HCT116 (cell line): ENCODE measurements around the gene HSPB3.

Source experiments
- CBX3 ChIP-seq: IDR thresholded peaks from 2 replicates; pipeline ENCODE4 v1.6.1; 2012; ENCODE audit warnings: low read depth
- CTCF ChIP-seq, 3 experiments: fragments of 200-600 bp in 1 of 3; sonication (generic) in 1 of 3; IDR thresholded peaks in 2 of 3; conservative IDR thresholded peaks in 1 of 3; 2 replicates each; pipeline ENCODE4 v1.5.1; 2012 to 2017; ENCODE audit warnings: low read depth in 2 of 3, low read length in 2 of 3, antibody characterized with exemption in 1 of 3, borderline replicate concordance in 1 of 3, control low read depth in 1 of 3, mild to moderate bottlenecking in 1 of 3, mixed read lengths in 1 of 3, mixed run types in 1 of 3, moderate library complexity in 1 of 3; ENCODE audit not compliant: insufficient read depth in 1 of 3
- EZH2 ChIP-seq: fragments of 200-600 bp; sonication (generic); IDR thresholded peaks from 2 replicates; pipeline ENCODE4 v1.6.1; 2017; ENCODE audit warnings: antibody characterized with exemption, mixed run types
- EZH2phosphoT487 ChIP-seq: fragments of 200-600 bp; IDR thresholded peaks from 2 replicates; pipeline ENCODE4 v1.6.1; 2018; ENCODE audit warnings: antibody characterized with exemption, borderline replicate concordance
- POLR2A ChIP-seq: IDR thresholded peaks from 2 replicates; pipeline ENCODE4 v1.7.0; 2011; ENCODE audit warnings: borderline replicate concordance; ENCODE audit not compliant: insufficient read depth, insufficient read length; ENCODE audit errors: extremely low read depth
- POLR2AphosphoS5 ChIP-seq: IDR thresholded peaks from 2 replicates; pipeline ENCODE4 v1.6.1; 2011; ENCODE audit warnings: mild to moderate bottlenecking, low read depth, low read length, moderate library complexity
- SIN3A ChIP-seq: IDR thresholded peaks from 2 replicates; pipeline ENCODE4 v1.6.1; 2012; ENCODE audit warnings: low read depth
- YY1 ChIP-seq: IDR thresholded peaks from 2 replicates; pipeline ENCODE4 v1.6.1; 2011; ENCODE audit warnings: low read length, low read depth, moderate library complexity, mild to moderate bottlenecking; ENCODE audit not compliant: insufficient replicate concordance; ENCODE audit errors: extremely low read depth
- TF ChIP-seq, protein P1 (sequence below): IDR thresholded peaks from 2 replicates; pipeline ENCODE4 v1.6.1; 2012
- TF ChIP-seq, protein P2 (sequence below): IDR thresholded peaks from 2 replicates; pipeline ENCODE4 v1.6.1; 2012

GRCh38 chr5:54480296-54480695, 24.8 kb downstream of the HSPB3 start:
- no peak for TF ChIP-seq SIN3A
- no peak for TF ChIP-seq CTCF (IDR thresholded peaks at IDR 0.05 in 2 of 3, conservative IDR thresholded peaks at IDR 0.05 in 1 of 3; ENCODE audit: borderline replicate concordance in 1 of 3, insufficient read depth in 1 of 3, low read depth in 2 of 3, low read length in 2 of 3)
- TF ChIP-seq EZH2phosphoT487: no peak
- TF ChIP-seq, protein P1, sequence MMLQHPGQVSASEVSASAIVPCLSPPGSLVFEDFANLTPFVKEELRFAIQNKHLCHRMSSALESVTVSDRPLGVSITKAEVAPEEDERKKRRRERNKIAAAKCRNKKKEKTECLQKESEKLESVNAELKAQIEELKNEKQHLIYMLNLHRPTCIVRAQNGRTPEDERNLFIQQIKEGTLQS: no peak
- TF ChIP-seq, protein P2, sequence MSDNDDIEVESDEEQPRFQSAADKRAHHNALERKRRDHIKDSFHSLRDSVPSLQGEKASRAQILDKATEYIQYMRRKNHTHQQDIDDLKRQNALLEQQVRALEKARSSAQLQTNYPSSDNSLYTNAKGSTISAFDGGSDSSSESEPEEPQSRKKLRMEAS: no peak
- TF ChIP-seq CBX3: no peak
- TF ChIP-seq POLR2A: no peak
- no peak for TF ChIP-seq POLR2AphosphoS5
- TF ChIP-seq EZH2: no peak
- no peak for TF ChIP-seq YY1
